Kidney epithelial cell (primary cell): ENCODE data around the gene UQCR10. TPM values are rescaled to one million over a fixed set of nuclear protein-coding genes. Genes with fewer than 3 reads are reported as not detected.

Experiments
- DNase-seq: peaks from one replicate; pipeline ENCODE4 v3.0.0-alpha.2; 2010; ENCODE audit warnings: low read depth
- H3K27me3 ChIP-seq: 2 replicates; pipeline ENCODE4 v1.6.0; 2011; ENCODE audit warnings: low read length; ENCODE audit not compliant: control insufficient read depth, insufficient read depth
- H3K36me3 ChIP-seq: 2 replicates; pipeline ENCODE4 v1.5.1; 2011; ENCODE audit warnings: low read length; ENCODE audit not compliant: control insufficient read depth, insufficient read depth
- H3K4me3 ChIP-seq: 2 replicates; pipeline ENCODE4 v1.5.1; 2011; ENCODE audit warnings: low read depth, mild to moderate bottlenecking, control low read depth, low read length
- total RNA-seq: library from RNA; depleted of rRNA; stranded (reverse); fragments of >200 nt; gene quantifications from 2 replicates; pipeline ENCODE4 v1.2.3, GENCODE V29; 2015
- TF ChIP-seq, protein P1 (sequence below): IDR thresholded peaks from 2 replicates; pipeline ENCODE4 v1.5.1; 2011; ENCODE audit warnings: mild to moderate bottlenecking, moderate library complexity, low read length, control low read depth, inconsistent platforms; ENCODE audit not compliant: insufficient read depth, poor library complexity, severe bottlenecking

UQCR10 gene
- total RNA-seq, 1 donor from 2014 or later: 62.0 TPM

DNA sequence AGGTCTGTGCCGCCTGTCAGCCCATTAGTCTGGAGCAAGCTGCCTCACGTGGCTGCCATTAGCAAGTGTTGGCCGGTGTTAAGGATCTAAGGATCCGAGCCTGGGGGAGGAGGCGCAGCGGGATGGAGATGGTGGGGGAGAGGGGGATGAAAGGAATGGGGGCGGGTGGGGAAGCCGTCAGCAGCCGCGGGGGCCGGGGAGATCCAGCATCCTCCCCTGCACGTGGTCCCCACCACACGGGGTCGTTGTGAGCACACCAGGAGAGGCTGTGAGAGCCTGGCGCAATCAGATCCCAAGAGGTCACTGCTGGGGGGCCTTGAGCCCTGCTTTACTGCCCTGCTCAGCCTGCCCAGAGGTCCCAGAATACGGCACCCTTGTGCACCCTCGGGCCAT lies 40.0 kb upstream of the UQCR10 start:
- no peak for DNase-seq
- no peaks in the 10 kb centered on the region for H3K36me3 ChIP-seq
- no peak overlapping the region for H3K4me3 ChIP-seq
- peaks cover 21% of the 10 kb centered on the region for H3K27me3 ChIP-seq
- TF ChIP-seq, protein P1, sequence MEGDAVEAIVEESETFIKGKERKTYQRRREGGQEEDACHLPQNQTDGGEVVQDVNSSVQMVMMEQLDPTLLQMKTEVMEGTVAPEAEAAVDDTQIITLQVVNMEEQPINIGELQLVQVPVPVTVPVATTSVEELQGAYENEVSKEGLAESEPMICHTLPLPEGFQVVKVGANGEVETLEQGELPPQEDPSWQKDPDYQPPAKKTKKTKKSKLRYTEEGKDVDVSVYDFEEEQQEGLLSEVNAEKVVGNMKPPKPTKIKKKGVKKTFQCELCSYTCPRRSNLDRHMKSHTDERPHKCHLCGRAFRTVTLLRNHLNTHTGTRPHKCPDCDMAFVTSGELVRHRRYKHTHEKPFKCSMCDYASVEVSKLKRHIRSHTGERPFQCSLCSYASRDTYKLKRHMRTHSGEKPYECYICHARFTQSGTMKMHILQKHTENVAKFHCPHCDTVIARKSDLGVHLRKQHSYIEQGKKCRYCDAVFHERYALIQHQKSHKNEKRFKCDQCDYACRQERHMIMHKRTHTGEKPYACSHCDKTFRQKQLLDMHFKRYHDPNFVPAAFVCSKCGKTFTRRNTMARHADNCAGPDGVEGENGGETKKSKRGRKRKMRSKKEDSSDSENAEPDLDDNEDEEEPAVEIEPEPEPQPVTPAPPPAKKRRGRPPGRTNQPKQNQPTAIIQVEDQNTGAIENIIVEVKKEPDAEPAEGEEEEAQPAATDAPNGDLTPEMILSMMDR: peak; percentile 69

DNA sequence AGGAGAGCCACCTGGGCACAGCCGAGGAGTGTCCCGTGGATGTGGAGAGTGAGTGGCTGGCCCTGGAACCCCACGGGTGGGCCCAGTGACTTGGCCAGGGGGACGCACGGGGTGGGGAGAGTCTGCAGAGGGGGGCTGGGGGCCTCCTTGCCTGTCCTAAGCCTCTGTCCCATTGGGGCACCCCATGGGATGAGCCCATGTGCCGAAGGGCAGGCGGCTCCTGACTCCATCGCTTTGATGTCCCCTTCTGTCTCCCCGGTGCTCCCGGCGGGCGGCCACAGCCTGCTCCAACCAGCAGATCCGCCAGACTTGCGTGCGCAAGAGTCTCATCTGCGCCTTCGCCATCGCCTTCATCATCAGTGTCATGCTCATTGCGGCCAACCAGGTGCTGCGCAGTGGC lies 38.0 kb upstream of the UQCR10 start:
- Histone ChIP-seq H3K36me3 (no peaks in the 10 kb centered on the region), H3K27me3 (peaks cover 7% of the 10 kb centered on the region), H3K4me3 (no peak overlapping the region)
- DNase-seq: no peak
- TF ChIP-seq, protein P1: no peak

DNA sequence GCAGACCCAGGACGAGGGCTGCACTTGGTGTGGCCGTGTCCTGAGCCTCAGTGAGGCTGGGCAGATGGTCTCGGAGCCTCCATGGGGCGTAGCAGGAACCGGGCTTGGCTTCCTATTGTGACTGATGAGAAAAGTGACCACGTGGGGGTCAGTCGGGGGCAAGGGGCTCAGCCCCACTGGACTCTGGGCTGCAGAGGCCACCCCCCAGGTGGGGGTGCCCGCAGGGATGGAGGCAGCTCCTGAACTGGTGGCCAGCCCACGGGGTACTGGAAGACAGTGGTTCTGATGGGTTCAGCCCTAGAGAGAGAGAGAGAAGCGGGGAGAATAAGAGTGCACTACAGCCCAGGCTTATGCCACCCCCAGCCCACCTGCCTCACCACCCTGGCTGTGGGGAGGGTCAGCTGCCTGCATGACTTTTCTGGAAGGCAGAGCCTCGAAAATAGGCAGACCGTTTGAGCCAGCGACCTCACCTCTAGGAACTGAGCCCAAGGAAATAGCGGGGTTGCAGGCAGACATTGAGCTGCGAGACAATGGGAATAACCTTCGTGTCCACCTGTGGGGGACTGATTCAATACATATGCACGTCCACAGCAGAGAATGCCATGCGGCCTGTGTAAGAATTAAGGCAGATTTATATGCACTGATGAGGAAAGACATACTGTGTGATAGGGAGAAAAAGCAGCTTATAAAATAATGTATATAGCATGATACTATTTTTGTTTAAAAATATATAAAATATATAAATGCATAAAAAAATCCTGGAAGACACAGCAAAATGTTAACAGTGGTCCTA lies 35.9 kb upstream of the UQCR10 start:
- H3K36me3 ChIP-seq: no peaks in the 10 kb centered on the region
- TF ChIP-seq, protein P1: no peak
- H3K27me3 ChIP-seq: peaks cover 4% of the 10 kb centered on the region
- H3K4me3 ChIP-seq: no peak overlapping the region
- no peak for DNase-seq

DNA sequence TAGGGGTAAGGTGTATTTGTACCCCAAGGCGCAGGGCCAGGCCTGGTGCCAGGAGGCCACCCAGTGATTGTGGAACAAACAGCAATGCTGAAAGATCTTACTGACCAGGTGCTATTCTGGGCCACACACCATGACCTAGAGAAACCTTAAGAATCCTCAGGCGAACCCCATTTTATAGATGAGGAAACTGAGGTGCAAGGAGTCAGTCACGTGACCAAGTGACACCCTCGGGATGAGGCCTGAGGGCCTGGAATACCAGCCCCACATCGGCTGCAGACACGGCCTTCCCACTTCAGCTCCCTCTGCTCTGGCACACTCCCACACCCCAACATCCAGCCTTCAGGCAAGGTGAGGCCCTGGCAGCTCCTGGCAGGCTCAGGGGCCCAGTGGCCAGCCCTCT lies 34.3 kb upstream of the UQCR10 start:
- no peak overlapping the region for H3K4me3 ChIP-seq
- TF ChIP-seq, protein P1: no peak
- no peaks in the 10 kb centered on the region for H3K36me3 ChIP-seq
- no peaks in the 10 kb centered on the region for H3K27me3 ChIP-seq
- DNase-seq: no peak

DNA sequence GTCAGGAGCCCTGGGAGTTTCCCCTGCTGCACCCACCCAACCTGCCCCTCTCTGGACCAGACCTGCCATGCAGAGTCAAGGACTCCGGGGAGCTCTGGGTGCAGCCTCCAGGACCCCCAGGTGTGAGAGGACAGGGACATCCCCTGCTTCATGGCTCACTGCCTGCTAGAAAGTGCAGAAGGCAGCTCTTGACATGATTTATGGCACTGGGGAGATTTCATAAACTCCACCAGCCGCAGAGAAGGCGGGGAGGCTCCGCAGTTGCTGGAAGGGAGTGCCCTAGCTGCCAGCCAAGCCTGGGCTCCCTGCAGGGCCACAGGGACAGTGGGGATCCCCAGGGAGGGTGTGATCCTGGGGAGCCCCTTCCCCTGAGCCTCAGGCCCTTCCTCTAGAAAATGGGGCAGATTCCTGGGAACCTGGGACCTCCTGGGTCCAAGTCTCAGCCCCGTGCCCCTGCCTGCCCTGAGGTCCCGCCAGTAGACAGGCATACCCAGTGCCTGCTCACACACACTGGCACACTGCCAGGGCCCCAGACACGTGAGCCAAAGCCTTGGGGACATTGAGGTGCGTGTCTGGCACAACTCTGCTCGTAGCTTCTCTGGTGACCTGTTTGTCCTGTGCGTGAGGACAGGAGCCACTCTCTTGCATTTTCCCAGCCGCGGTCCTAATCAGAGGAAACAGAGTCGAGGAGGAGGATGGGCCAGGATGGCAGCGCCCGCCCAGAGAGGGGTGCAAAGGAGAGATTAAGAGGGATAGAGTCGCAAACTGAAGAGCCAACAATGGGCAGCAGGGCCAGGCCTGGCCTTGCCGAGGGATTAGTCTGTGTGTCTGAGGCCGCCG lies 33.6 kb upstream of the UQCR10 start:
- TF ChIP-seq, protein P1: no peak
- no peaks in the 10 kb centered on the region for H3K36me3 ChIP-seq
- DNase-seq: no peak
- H3K4me3 ChIP-seq: no peak overlapping the region
- H3K27me3 ChIP-seq: no peaks in the 10 kb centered on the region
